IMR-90 (cell line): ENCODE measurements around the gene HHIP. TPM values are rescaled to one million over a fixed set of nuclear protein-coding genes. Genes with fewer than 3 reads are reported as not detected.

Experiments
- ATAC-seq: fragments of 200-7000 bp; cut with Tn5 transposase; 2 replicates; pipeline ENCODE4 v1.9.1; 2020; ENCODE audit warnings: low read depth, mild to moderate bottlenecking, moderate library complexity
- BruUV-seq: library from RNA; stranded (reverse); fragments of 400-500 nt; replicated peaks from 2 replicates; lab custom pipeline; 2021; lab: Mats Ljungman, UMichigan
- CTCF ChIA-PET: fragments of 300-600 bp; formaldehyde crosslinking; extraction: SDS; loops from one replicate; lab custom pipeline; 2021; ENCODE audit warnings: antibody characterized with exemption; lab: Yijun Ruan, JAX
- POLR2A ChIA-PET: fragments of 300-600 bp; sonication (Branson Sonifier 250); formaldehyde crosslinking; loops from one replicate; lab custom pipeline; 2022; ENCODE audit warnings: antibody characterized with exemption; ENCODE audit not compliant: unreplicated experiment; lab: Charles Lee
- DNase-seq: peaks from one replicate; pipeline ENCODE4 v3.0.0; 2013
- H2AFZ ChIP-seq: replicated peaks from 2 replicates; pipeline ENCODE3; 2013; ENCODE audit warnings: low read length, mild to moderate bottlenecking; ENCODE audit not compliant: poor library complexity
- H2AK5ac ChIP-seq: 2 replicates; pipeline ENCODE4 v1.6.1; 2013; ENCODE audit warnings: low read depth, low read length, inconsistent platforms
- H2AK9ac ChIP-seq: replicated peaks from 2 replicates; pipeline ENCODE3; 2013; ENCODE audit warnings: mild to moderate bottlenecking, low read depth, low read length, moderate library complexity; ENCODE audit not compliant: poor library complexity
- H2BK120ac ChIP-seq: 2 replicates; pipeline ENCODE4 v1.6.1; 2013; ENCODE audit warnings: low read depth, low read length, inconsistent platforms
- H2BK15ac ChIP-seq: 3 replicates; pipeline ENCODE4 v1.6.1; 2013; ENCODE audit warnings: low read depth, low read length, inconsistent platforms
- H2BK20ac ChIP-seq: 2 replicates; pipeline ENCODE4 v1.6.1; 2013; ENCODE audit warnings: low read depth, mild to moderate bottlenecking, inconsistent platforms, low read length, moderate library complexity
- H2BK5ac ChIP-seq: 2 replicates; pipeline ENCODE4 v1.6.1; 2013; ENCODE audit warnings: mild to moderate bottlenecking, low read depth, low read length, inconsistent platforms; ENCODE audit not compliant: poor library complexity, severe bottlenecking
- H3K14ac ChIP-seq: replicated peaks from 2 replicates; pipeline ENCODE4 v1.6.1; 2013; ENCODE audit warnings: low read depth, low read length, inconsistent platforms
- H3K18ac ChIP-seq: 2 replicates; pipeline ENCODE4 v1.6.1; 2013; ENCODE audit warnings: low read depth, low read length, control low read depth
- H3K23ac ChIP-seq: 2 replicates; pipeline ENCODE4 v1.6.1; 2013; ENCODE audit warnings: low read depth, low read length, inconsistent platforms
- H3K27ac ChIP-seq: 2 replicates; pipeline ENCODE4 v1.5.1; 2013; ENCODE audit warnings: mild to moderate bottlenecking, control low read depth, low read length; ENCODE audit not compliant: insufficient read depth
- H3K27me3 ChIP-seq: 2 replicates; pipeline ENCODE4 v1.6.1; 2013; ENCODE audit warnings: low read length; ENCODE audit not compliant: control insufficient read depth, insufficient read depth
- H3K36me3 ChIP-seq: 2 replicates; pipeline ENCODE4 v1.6.1; 2013; ENCODE audit warnings: low read length, mixed read lengths; ENCODE audit not compliant: control insufficient read depth, insufficient read depth
- H3K4ac ChIP-seq: 2 replicates; pipeline ENCODE4 v1.6.1; 2013; ENCODE audit warnings: low read depth, low read length, inconsistent platforms
- H3K4me1 ChIP-seq: 2 replicates; pipeline ENCODE4 v1.6.1; 2013; ENCODE audit warnings: low read length, mixed read lengths; ENCODE audit not compliant: control insufficient read depth, insufficient read depth
- H3K4me2 ChIP-seq: 2 replicates; pipeline ENCODE4 v1.6.1; 2013; ENCODE audit warnings: low read depth, mild to moderate bottlenecking, control low read depth, low read length, moderate library complexity
- H3K4me3 ChIP-seq: 2 replicates; pipeline ENCODE4 v1.5.1; 2013; ENCODE audit warnings: low read depth, mild to moderate bottlenecking, control low read depth, low read length, moderate library complexity; ENCODE audit not compliant: insufficient read depth
- H3K56ac ChIP-seq: 2 replicates; pipeline ENCODE4 v1.6.1; 2013; ENCODE audit warnings: low read length, inconsistent platforms; ENCODE audit not compliant: insufficient read depth; ENCODE audit errors: extremely low read depth
- H3K79me1 ChIP-seq, 2 experiments: 2 replicates each; pipeline ENCODE4 v1.6.1; 2013; ENCODE audit warnings: low read length in 2 of 2, inconsistent platforms in 1 of 2, low read depth in 1 of 2
- H3K9ac ChIP-seq: 2 replicates; pipeline ENCODE4 v1.6.1; 2013; ENCODE audit warnings: low read depth, low read length, control low read depth
- H3K9me1 ChIP-seq: 2 replicates; pipeline ENCODE4 v1.6.1; 2013; ENCODE audit warnings: low read length, inconsistent platforms; ENCODE audit not compliant: insufficient read depth
- H3K9me3 ChIP-seq: 2 replicates; pipeline ENCODE4 v1.6.1; 2013; ENCODE audit warnings: low read length; ENCODE audit not compliant: control insufficient read depth, insufficient read depth
- H4K20me1 ChIP-seq: 2 replicates; pipeline ENCODE4 v1.6.1; 2013; ENCODE audit warnings: low read length, inconsistent platforms; ENCODE audit not compliant: insufficient read depth
- H4K5ac ChIP-seq: 2 replicates; pipeline ENCODE4 v1.6.1; 2013; ENCODE audit warnings: mild to moderate bottlenecking, low read depth, low read length, control low read depth
- H4K8ac ChIP-seq, 2 experiments: 2 replicates each; pipeline ENCODE4 v1.6.1; 2013; ENCODE audit warnings: low read depth in 2 of 2, low read length in 2 of 2, control low read depth in 1 of 2, inconsistent platforms in 1 of 2
- H4K91ac ChIP-seq: 2 replicates; pipeline ENCODE4 v1.6.1; 2013; ENCODE audit warnings: low read depth, low read length, inconsistent platforms; ENCODE audit not compliant: insufficient read depth
- BHLHE40 ChIP-seq: fragments of 150-350 bp; IDR thresholded peaks from 2 replicates; pipeline ENCODE4 v1.6.1; 2016; ENCODE audit warnings: mild to moderate bottlenecking, low read depth, low read length
- CEBPB ChIP-seq: IDR thresholded peaks from 2 replicates; pipeline ENCODE4 v1.6.1; 2012; ENCODE audit warnings: low read depth, low read length, improper control_type of control experiment
- CHD1 ChIP-seq: IDR thresholded peaks from 2 replicates; pipeline ENCODE4 v1.6.1; 2012; ENCODE audit warnings: low read depth, low read length, improper control_type of control experiment
- FOS ChIP-seq: fragments of 150-350 bp; IDR thresholded peaks from 2 replicates; pipeline ENCODE4 v1.6.1; 2016; ENCODE audit warnings: low read depth, low read length
- MAFK ChIP-seq: IDR thresholded peaks from 2 replicates; pipeline ENCODE4 v1.6.1; 2012; ENCODE audit warnings: low read depth, low read length, improper control_type of control experiment
- MAZ ChIP-seq: IDR thresholded peaks from 2 replicates; pipeline ENCODE4 v1.6.1; 2012; ENCODE audit warnings: low read depth, mild to moderate bottlenecking, low read length, improper control_type of control experiment, moderate library complexity, borderline replicate concordance
- MXI1 ChIP-seq: IDR thresholded peaks from 2 replicates; pipeline ENCODE4 v1.6.1; 2012; ENCODE audit warnings: low read depth, mild to moderate bottlenecking, low read length, moderate library complexity, borderline replicate concordance
- NFE2L2 ChIP-seq: fragments of 150-350 bp; IDR thresholded peaks from 2 replicates; pipeline ENCODE4 v1.6.1; 2016; ENCODE audit warnings: low read depth, mild to moderate bottlenecking, low read length
- POLR2A ChIP-seq: IDR thresholded peaks from 2 replicates; pipeline ENCODE4 v1.6.1; 2012; ENCODE audit warnings: mild to moderate bottlenecking, low read depth, low read length
- RAD21 ChIP-seq: IDR thresholded peaks from 2 replicates; pipeline ENCODE4 v1.6.1; 2012; ENCODE audit warnings: low read length, improper control_type of control experiment
- RCOR1 ChIP-seq: IDR thresholded peaks from 2 replicates; pipeline ENCODE4 v1.6.1; 2012; ENCODE audit warnings: mild to moderate bottlenecking, low read length, improper control_type of control experiment; ENCODE audit not compliant: insufficient replicate concordance
- RFX5 ChIP-seq: IDR thresholded peaks from 2 replicates; pipeline ENCODE4 v1.8.0; 2012; ENCODE audit warnings: low read depth, mild to moderate bottlenecking, low read length, moderate library complexity
- SMC3 ChIP-seq: fragments of 150-350 bp; IDR thresholded peaks from 2 replicates; pipeline ENCODE4 v1.6.1; 2016; ENCODE audit warnings: low read depth, mild to moderate bottlenecking, antibody characterized with exemption, low read length, moderate library complexity
- WGBS, 2 experiments: methylation state at CpG; one replicate each; pipeline versions ENCODE4 v1.1.5 to v1.1.7; 2013; ENCODE audit warnings: missing lambda C conversion rate in 2 of 2; ENCODE audit not compliant: insufficient read length in 1 of 2; ENCODE audit errors: extremely low coverage in 2 of 2; 5-methylcytosine and 5-hydroxymethylcytosine counted together
- dilution Hi-C: fragments of 300-500 bp; cut with HindIII; formaldehyde crosslinking; loops from one replicate; pipeline ENCODE4 v1.14.3; 2018; ENCODE audit warnings: low sequenced_read_pairs; ENCODE audit not compliant: unreplicated experiment
- in situ Hi-C: fragments of 300-500 bp; cut with MboI; formaldehyde crosslinking; loops from 3 replicates; pipeline ENCODE4 v1.14.3; 2019; ENCODE audit warnings: low sequenced_read_pairs, inconsistent platforms, mixed read lengths
- intact Hi-C: fragments of 100-400 bp; cut with micrococcal nuclease; formaldehyde crosslinking; loops from 2 replicates; pipeline ENCODE4 v1.10.0; 2022
- polyA plus RNA-seq, 3 experiments: library from polyadenylated mRNA; depleted of rRNA; stranded (reverse); fragments of >200 nt; gene quantifications; 2 replicates each; pipeline ENCODE4 v1.2.3, GENCODE V29; 2012; ENCODE audit warnings: low replicate concordance in 1 of 3
- total RNA-seq: library from RNA; depleted of rRNA; stranded (reverse); fragments of >200 nt; gene quantifications from 2 replicates; pipeline ENCODE4 v1.2.3, GENCODE V29; 2012
- TF ChIP-seq, protein P1 (sequence below): fragments of 150-350 bp; IDR thresholded peaks from 2 replicates; pipeline ENCODE4 v1.6.1; 2016; ENCODE audit warnings: low read depth, mild to moderate bottlenecking, low read length, moderate library complexity, borderline replicate concordance
- TF ChIP-seq, protein P2 (sequence below): fragments of 150-350 bp; IDR thresholded peaks from 2 replicates; pipeline ENCODE4 v1.6.1; 2017; ENCODE audit warnings: mild to moderate bottlenecking, antibody characterized with exemption, low read length, low read depth
- TF ChIP-seq, protein P3 (sequence below): conservative IDR thresholded peaks from 2 replicates; pipeline ENCODE4 v1.5.1; 2012; ENCODE audit warnings: mild to moderate bottlenecking, low read depth, low read length, improper control_type of control experiment

HHIP gene
- total and polyA plus RNA-seq, 2 of the 4 experiments (the other 2 are of a cell fraction) = 6.6 to 9.6 TPM

DNA sequence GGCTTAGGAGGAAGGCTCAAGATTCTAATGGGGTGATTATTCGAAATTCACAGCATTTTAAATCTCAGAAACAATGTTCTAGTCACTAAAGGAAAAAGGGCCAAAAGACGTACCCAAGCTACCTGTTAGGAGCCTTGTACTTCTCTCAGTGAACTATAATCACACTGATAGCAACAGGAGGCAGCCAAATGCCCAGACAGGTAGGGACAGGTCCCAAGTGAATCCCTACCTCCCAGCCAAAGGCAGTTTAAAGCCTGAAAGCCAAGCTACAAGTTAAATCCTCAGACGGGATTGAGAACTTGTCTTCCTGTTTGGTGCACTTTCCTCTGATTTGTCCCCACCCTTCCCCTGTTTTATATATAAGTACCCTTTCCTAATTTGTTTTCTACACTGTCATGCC is 24.3 kb upstream of the HHIP start:
- Histone ChIP-seq H2BK5ac (no peak overlapping the region), H3K23ac (no peak overlapping the region), H3K36me3 (no peaks in the 10 kb centered on the region), H4K91ac (no peak overlapping the region), H3K56ac (no peak overlapping the region), H3K9me1 (no peaks in the 10 kb centered on the region), H3K18ac (no peak overlapping the region), H2AK5ac (no peak overlapping the region), H3K27ac (no peak overlapping the region), H2BK20ac (no peak overlapping the region), H3K27me3 (no peaks in the 10 kb centered on the region), H2BK15ac (no peak overlapping the region), H2BK120ac (no peak overlapping the region), H3K79me1 (no peaks in the 10 kb centered on the region), H4K5ac (no peak overlapping the region), H3K9ac (no peak overlapping the region), H3K14ac (no peak overlapping the region), H3K4me2 (no peak overlapping the region), H2AFZ (no peak overlapping the region), H3K4ac (no peak overlapping the region), H2AK9ac (no peak overlapping the region), H4K8ac (no peak overlapping the region), H3K4me3 (no peak overlapping the region), H3K9me3 (no peaks in the 10 kb centered on the region), H4K20me1 (no peaks in the 10 kb centered on the region), H3K4me1 (peaks cover under 1% of the 10 kb centered on the region; the same call in 1 of the 2 replicates)
- 86% methylated on average over 1 of the region's 3 CpGs; no CpG with 5 or more reads in 1 of the 2 experiments for WGBS, 2 experiments
- DNase-seq (no peak), ATAC-seq (no peak)
- no peak for TF ChIP-seq POLR2A
- no peak for TF ChIP-seq RCOR1
- TF ChIP-seq RAD21 = no peak
- no peak for TF ChIP-seq MAZ
- TF ChIP-seq CEBPB = no peak
- TF ChIP-seq, protein P1, sequence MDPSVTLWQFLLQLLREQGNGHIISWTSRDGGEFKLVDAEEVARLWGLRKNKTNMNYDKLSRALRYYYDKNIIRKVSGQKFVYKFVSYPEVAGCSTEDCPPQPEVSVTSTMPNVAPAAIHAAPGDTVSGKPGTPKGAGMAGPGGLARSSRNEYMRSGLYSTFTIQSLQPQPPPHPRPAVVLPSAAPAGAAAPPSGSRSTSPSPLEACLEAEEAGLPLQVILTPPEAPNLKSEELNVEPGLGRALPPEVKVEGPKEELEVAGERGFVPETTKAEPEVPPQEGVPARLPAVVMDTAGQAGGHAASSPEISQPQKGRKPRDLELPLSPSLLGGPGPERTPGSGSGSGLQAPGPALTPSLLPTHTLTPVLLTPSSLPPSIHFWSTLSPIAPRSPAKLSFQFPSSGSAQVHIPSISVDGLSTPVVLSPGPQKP = no peak
- TF ChIP-seq, protein P2, sequence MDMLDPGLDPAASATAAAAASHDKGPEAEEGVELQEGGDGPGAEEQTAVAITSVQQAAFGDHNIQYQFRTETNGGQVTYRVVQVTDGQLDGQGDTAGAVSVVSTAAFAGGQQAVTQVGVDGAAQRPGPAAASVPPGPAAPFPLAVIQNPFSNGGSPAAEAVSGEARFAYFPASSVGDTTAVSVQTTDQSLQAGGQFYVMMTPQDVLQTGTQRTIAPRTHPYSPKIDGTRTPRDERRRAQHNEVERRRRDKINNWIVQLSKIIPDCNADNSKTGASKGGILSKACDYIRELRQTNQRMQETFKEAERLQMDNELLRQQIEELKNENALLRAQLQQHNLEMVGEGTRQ = no peak
- no peak for TF ChIP-seq NFE2L2
- TF ChIP-seq FOS = no peak
- no peak for TF ChIP-seq MAFK
- no peak for TF ChIP-seq CHD1
- TF ChIP-seq RFX5 = no peak
- no peak for TF ChIP-seq BHLHE40
- no peak for TF ChIP-seq SMC3
- no peak for TF ChIP-seq MXI1
- TF ChIP-seq, protein P3, sequence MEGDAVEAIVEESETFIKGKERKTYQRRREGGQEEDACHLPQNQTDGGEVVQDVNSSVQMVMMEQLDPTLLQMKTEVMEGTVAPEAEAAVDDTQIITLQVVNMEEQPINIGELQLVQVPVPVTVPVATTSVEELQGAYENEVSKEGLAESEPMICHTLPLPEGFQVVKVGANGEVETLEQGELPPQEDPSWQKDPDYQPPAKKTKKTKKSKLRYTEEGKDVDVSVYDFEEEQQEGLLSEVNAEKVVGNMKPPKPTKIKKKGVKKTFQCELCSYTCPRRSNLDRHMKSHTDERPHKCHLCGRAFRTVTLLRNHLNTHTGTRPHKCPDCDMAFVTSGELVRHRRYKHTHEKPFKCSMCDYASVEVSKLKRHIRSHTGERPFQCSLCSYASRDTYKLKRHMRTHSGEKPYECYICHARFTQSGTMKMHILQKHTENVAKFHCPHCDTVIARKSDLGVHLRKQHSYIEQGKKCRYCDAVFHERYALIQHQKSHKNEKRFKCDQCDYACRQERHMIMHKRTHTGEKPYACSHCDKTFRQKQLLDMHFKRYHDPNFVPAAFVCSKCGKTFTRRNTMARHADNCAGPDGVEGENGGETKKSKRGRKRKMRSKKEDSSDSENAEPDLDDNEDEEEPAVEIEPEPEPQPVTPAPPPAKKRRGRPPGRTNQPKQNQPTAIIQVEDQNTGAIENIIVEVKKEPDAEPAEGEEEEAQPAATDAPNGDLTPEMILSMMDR = no peak
- dilution Hi-C loops = no loop called here
- BruUV-seq = no TSS peak
- in situ Hi-C loops = no loop called here
- CTCF ChIA-PET = no interaction called here
- intact Hi-C loops = no loop called here
- POLR2A ChIA-PET = no interaction called here
